GM13977 (cell line): ENCODE results near the gene LPCAT4.
"Not testable (repeated sequence)": the region's sequence is repeated elsewhere in the genome, so short reads cannot be mapped to it uniquely, and the experiment has no call there.

ENCODE experiments used
- DNase-seq: peaks from one replicate; pipeline ENCODE4 v3.0.0; 2012; ENCODE audit warnings: low spot score
- CTCF ChIP-seq: IDR thresholded peaks from 2 replicates; pipeline ENCODE4 v1.5.1; 2012; ENCODE audit warnings: mild to moderate bottlenecking, control low read depth; ENCODE audit not compliant: insufficient read depth; ENCODE audit errors: extremely low read depth, missing control alignments
- in situ Hi-C: fragments of 300-500 bp; cut with MboI; formaldehyde crosslinking; loops from one replicate; pipeline ENCODE4 v1.12.0; 2022; ENCODE audit warnings: low sequenced_read_pairs, low pct_unique_long_range_greater_than_20kb, mixed read lengths, inconsistent platforms; ENCODE audit not compliant: unreplicated experiment

LPCAT4 gene

GRCh38 chr15:34358948-34359347 lies 8.0 kb downstream of the LPCAT4 start:
- in situ Hi-C loops, result loop anchor here (25.0 kb wide), 1 partner anchor 228 kb away; the partner anchor contains the start of gene GOLGA8B
- no peak for TF ChIP-seq CTCF
- DNase-seq, result no peak

GRCh38 chr15:34358367-34358766 lies 8.6 kb downstream of the LPCAT4 start:
- in situ Hi-C loops, result loop anchor here (25.0 kb wide), 1 partner anchor 229 kb away; the partner anchor contains the start of gene GOLGA8B
- no peak for DNase-seq
- no peak for TF ChIP-seq CTCF

- no peak for DNase-seq
- TF ChIP-seq CTCF, result no peak
- in situ Hi-C loops, result loop anchor here (25.0 kb wide), 1 partner anchor 230 kb away; the partner anchor contains the start of gene GOLGA8B
These were observed 9.3 kb downstream of the LPCAT4 start for GRCh38 chr15:34357653-34358052.

GRCh38 chr15:34355241-34355640 lies 11.8 kb downstream of the LPCAT4 start:
- no peak for DNase-seq
- in situ Hi-C loops, result loop anchor here (25.0 kb wide), 1 partner anchor 232 kb away; the partner anchor contains the start of gene GOLGA8B
- TF ChIP-seq CTCF, result no peak

GRCh38 chr15:34354286-34354685 lies 12.7 kb downstream of the LPCAT4 start:
- in situ Hi-C loops, result loop anchor here (25.0 kb wide), 1 partner anchor 233 kb away; the partner anchor contains the start of gene GOLGA8B
- TF ChIP-seq CTCF, result no peak
- DNase-seq, result no peak

- in situ Hi-C loops, result loop anchor here (25.0 kb wide), 1 partner anchor 234 kb away; the partner anchor contains the start of gene GOLGA8B
- TF ChIP-seq CTCF, result no peak
- no peak for DNase-seq
These were observed 13.4 kb downstream of the LPCAT4 start for GRCh38 chr15:34353627-34354026.

- in situ Hi-C loops, result loop anchor here (25.0 kb wide), 1 partner anchor 234 kb away; the partner anchor contains the start of gene GOLGA8B
- not testable (repeated sequence) for DNase-seq
These were observed 14.0 kb downstream of the LPCAT4 start for GRCh38 chr15:34352996-34353395.
